Stimulated activated effector memory CD8-positive, alpha-beta T cell treated with anti-CD3 and anti-CD28 coated beads, Interleukin-12 subunit alpha, Interleukin-12 subunit beta, amount 100 ng/mL, for 72 hours (primary cell): ENCODE measurements around the gene PTPRM.
A peak's percentile ranks its signal among the peaks of the same experiment; 100 is the strongest.

Experiments used
- ATAC-seq: fragments of 150-1000 bp; cut with Tn5 transposase; 2 replicates; pipeline ENCODE4 v1.10.0; 2021
- DNase-seq, 2 donors: peaks; one replicate each; pipeline ENCODE4 v3.0.0; 2021 to 2022; ENCODE audit warnings: low spot score in 2 of 2
- H3K27ac Mint-ChIP-seq: one replicate; pipeline ENCODE4 v1.8.0; 2022; ENCODE audit warnings: mild to moderate bottlenecking, mixed read lengths
- H3K36me3 Mint-ChIP-seq: one replicate; pipeline ENCODE4 v1.8.0; 2022; ENCODE audit warnings: mild to moderate bottlenecking, mixed read lengths
- H3K4me1 Mint-ChIP-seq: one replicate; pipeline ENCODE4 v1.8.0; 2022; ENCODE audit warnings: mixed read lengths
- H3K4me3 Mint-ChIP-seq: one replicate; pipeline ENCODE4 v1.8.0; 2022; ENCODE audit warnings: mild to moderate bottlenecking, mixed read lengths
- H3K9me3 Mint-ChIP-seq: one replicate; pipeline ENCODE4 v1.8.0; 2022; ENCODE audit warnings: mixed read lengths

PTPRM gene

GRCh38 chr18:7566567-7567473, at the start of gene PTPRM:
Gene PTPRM (plus strand): TSS chr18:7567316. CDS start chr18:7567819, 503 bp downstream.
- H3K9me3 Mint-ChIP-seq, result no peaks in the 10 kb centered on the region
- H3K36me3 Mint-ChIP-seq, result no peaks in the 10 kb centered on the region
- H3K27ac Mint-ChIP-seq, result no peak within 1 kb of the TSS
- ATAC-seq, result peak; percentile 90
- peak; percentile 39 to 70 for DNase-seq
- H3K4me3 Mint-ChIP-seq, result no peak within 1 kb of the TSS
- no peaks in the 10 kb centered on the region for H3K4me1 Mint-ChIP-seq

GRCh38 chr18:7517852-7518251, 49.3 kb upstream of the PTPRM start:
- H3K4me3 Mint-ChIP-seq, result no peak overlapping the region
- H3K27ac Mint-ChIP-seq, result no peak overlapping the region
- peaks cover 3% of the 10 kb centered on the region for H3K9me3 Mint-ChIP-seq
- DNase-seq (no peak), ATAC-seq (no peak)
- no peaks in the 10 kb centered on the region for H3K4me1 Mint-ChIP-seq
- H3K36me3 Mint-ChIP-seq, result no peaks in the 10 kb centered on the region

- DNase-seq (no peak), ATAC-seq (no peak)
- H3K4me3 Mint-ChIP-seq, result no peak overlapping the region
- H3K36me3 Mint-ChIP-seq, result no peaks in the 10 kb centered on the region
- no peaks in the 10 kb centered on the region for H3K4me1 Mint-ChIP-seq
- no peak overlapping the region for H3K27ac Mint-ChIP-seq
- H3K9me3 Mint-ChIP-seq, result peaks cover 3% of the 10 kb centered on the region
These were observed 46.8 kb upstream of the PTPRM start for GRCh38 chr18:7520200-7520785.

GRCh38 chr18:7521226-7521856, 45.8 kb upstream of the PTPRM start:
- Mint-ChIP-seq H3K4me3 (no peak overlapping the region), H3K27ac (no peak overlapping the region), H3K9me3 (peaks cover 3% of the 10 kb centered on the region), H3K4me1 (no peaks in the 10 kb centered on the region), H3K36me3 (no peaks in the 10 kb centered on the region)
- ATAC-seq (no peak), DNase-seq (no peak)

- ATAC-seq, result no peak
- Mint-ChIP-seq H3K9me3 (peaks cover 6% of the 10 kb centered on the region), H3K4me3 (no peak overlapping the region), H3K27ac (no peak overlapping the region), H3K36me3 (no peaks in the 10 kb centered on the region), H3K4me1 (no peaks in the 10 kb centered on the region)
- no peak for DNase-seq
These were observed 43.3 kb upstream of the PTPRM start for GRCh38 chr18:7523772-7524171.

GRCh38 chr18:7524786-7525185, 42.3 kb upstream of the PTPRM start:
- no peaks in the 10 kb centered on the region for H3K36me3 Mint-ChIP-seq
- H3K4me3 Mint-ChIP-seq, result no peak overlapping the region
- DNase-seq (no peak), ATAC-seq (no peak)
- H3K4me1 Mint-ChIP-seq, result no peaks in the 10 kb centered on the region
- peaks cover 7% of the 10 kb centered on the region for H3K9me3 Mint-ChIP-seq
- H3K27ac Mint-ChIP-seq, result no peak overlapping the region

- ATAC-seq (no peak), DNase-seq (no peak)
- Mint-ChIP-seq H3K9me3 (peaks cover 10% of the 10 kb centered on the region), H3K36me3 (no peaks in the 10 kb centered on the region), H3K27ac (no peak overlapping the region), H3K4me3 (no peak overlapping the region), H3K4me1 (no peaks in the 10 kb centered on the region)
These were observed 34.2 kb upstream of the PTPRM start for GRCh38 chr18:7532942-7533341.

GRCh38 chr18:7535436-7536205, 31.5 kb upstream of the PTPRM start:
- H3K27ac Mint-ChIP-seq, result no peak overlapping the region
- H3K4me3 Mint-ChIP-seq, result no peak overlapping the region
- no peaks in the 10 kb centered on the region for H3K36me3 Mint-ChIP-seq
- ATAC-seq, result no peak
- peaks cover 3% of the 10 kb centered on the region for H3K9me3 Mint-ChIP-seq
- H3K4me1 Mint-ChIP-seq, result no peaks in the 10 kb centered on the region
- no peak for DNase-seq

- Mint-ChIP-seq H3K9me3 (peaks cover 6% of the 10 kb centered on the region), H3K27ac (no peak overlapping the region), H3K36me3 (no peaks in the 10 kb centered on the region), H3K4me3 (no peak overlapping the region), H3K4me1 (no peaks in the 10 kb centered on the region)
- DNase-seq (no peak), ATAC-seq (no peak)
These were observed 30.0 kb upstream of the PTPRM start for GRCh38 chr18:7537145-7537544.

- DNase-seq (no peak), ATAC-seq (no peak)
- Mint-ChIP-seq H3K36me3 (no peaks in the 10 kb centered on the region), H3K4me1 (no peaks in the 10 kb centered on the region), H3K9me3 (peaks cover 6% of the 10 kb centered on the region), H3K4me3 (no peak overlapping the region), H3K27ac (no peak overlapping the region)
These were observed 25.3 kb upstream of the PTPRM start for GRCh38 chr18:7541835-7542234.

GRCh38 chr18:7544686-7545085, 22.4 kb upstream of the PTPRM start:
- H3K27ac Mint-ChIP-seq, result no peak overlapping the region

GRCh38 chr18:7545734-7546133, 21.4 kb upstream of the PTPRM start:
- H3K4me3 Mint-ChIP-seq, result no peak overlapping the region
- H3K36me3 Mint-ChIP-seq, result no peaks in the 10 kb centered on the region
- ATAC-seq (no peak), DNase-seq (no peak)
- H3K4me1 Mint-ChIP-seq, result no peaks in the 10 kb centered on the region
- no peak overlapping the region for H3K27ac Mint-ChIP-seq
- H3K9me3 Mint-ChIP-seq, result peaks cover 5% of the 10 kb centered on the region

More at GRCh38 chr18:7544686-7545085, 22.4 kb upstream of the PTPRM start:
- ATAC-seq, result no peak
- DNase-seq, result no peak
- H3K4me1 Mint-ChIP-seq, result no peaks in the 10 kb centered on the region
- no peaks in the 10 kb centered on the region for H3K36me3 Mint-ChIP-seq
- H3K4me3 Mint-ChIP-seq, result no peak overlapping the region
- H3K9me3 Mint-ChIP-seq, result peaks cover 5% of the 10 kb centered on the region

- H3K36me3 Mint-ChIP-seq, result no peaks in the 10 kb centered on the region
- ATAC-seq (no peak), DNase-seq (no peak)
- peaks cover 2% of the 10 kb centered on the region for H3K9me3 Mint-ChIP-seq
- no peaks in the 10 kb centered on the region for H3K4me1 Mint-ChIP-seq
- H3K4me3 Mint-ChIP-seq, result no peak overlapping the region
- H3K27ac Mint-ChIP-seq, result no peak overlapping the region
These were observed 18.9 kb upstream of the PTPRM start for GRCh38 chr18:7548221-7548620.

- no peak overlapping the region for H3K27ac Mint-ChIP-seq
- DNase-seq (no peak), ATAC-seq (no peak)
- peaks cover 2% of the 10 kb centered on the region for H3K9me3 Mint-ChIP-seq
- H3K4me3 Mint-ChIP-seq, result no peak overlapping the region
- H3K36me3 Mint-ChIP-seq, result no peaks in the 10 kb centered on the region
- H3K4me1 Mint-ChIP-seq, result no peaks in the 10 kb centered on the region
These were observed 18.4 kb upstream of the PTPRM start for GRCh38 chr18:7548721-7549120.

GRCh38 chr18:7557973-7558372, 9.1 kb upstream of the PTPRM start:
- H3K27ac Mint-ChIP-seq, result no peak overlapping the region

More at GRCh38 chr18:7557973-7558372, 9.1 kb upstream of the PTPRM start:
- Mint-ChIP-seq H3K9me3 (no peaks in the 10 kb centered on the region), H3K4me1 (no peaks in the 10 kb centered on the region), H3K36me3 (no peaks in the 10 kb centered on the region), H3K4me3 (no peak overlapping the region)
- DNase-seq (no peak), ATAC-seq (no peak)
